GM12801 (cell line): ENCODE results near the gene NDUFAF2.

Experiments
- TF ChIP-seq, protein P1 (sequence below): IDR thresholded peaks from one replicate; pipeline ENCODE4 v1.5.1; 2011; ENCODE audit warnings: control low read depth; ENCODE audit not compliant: insufficient read length; ENCODE audit errors: extremely low read depth

The NDUFAF2 gene

GRCh38 chr5:61089351-61089750 is 144.3 kb downstream of the NDUFAF2 start:
- TF ChIP-seq, protein P1, sequence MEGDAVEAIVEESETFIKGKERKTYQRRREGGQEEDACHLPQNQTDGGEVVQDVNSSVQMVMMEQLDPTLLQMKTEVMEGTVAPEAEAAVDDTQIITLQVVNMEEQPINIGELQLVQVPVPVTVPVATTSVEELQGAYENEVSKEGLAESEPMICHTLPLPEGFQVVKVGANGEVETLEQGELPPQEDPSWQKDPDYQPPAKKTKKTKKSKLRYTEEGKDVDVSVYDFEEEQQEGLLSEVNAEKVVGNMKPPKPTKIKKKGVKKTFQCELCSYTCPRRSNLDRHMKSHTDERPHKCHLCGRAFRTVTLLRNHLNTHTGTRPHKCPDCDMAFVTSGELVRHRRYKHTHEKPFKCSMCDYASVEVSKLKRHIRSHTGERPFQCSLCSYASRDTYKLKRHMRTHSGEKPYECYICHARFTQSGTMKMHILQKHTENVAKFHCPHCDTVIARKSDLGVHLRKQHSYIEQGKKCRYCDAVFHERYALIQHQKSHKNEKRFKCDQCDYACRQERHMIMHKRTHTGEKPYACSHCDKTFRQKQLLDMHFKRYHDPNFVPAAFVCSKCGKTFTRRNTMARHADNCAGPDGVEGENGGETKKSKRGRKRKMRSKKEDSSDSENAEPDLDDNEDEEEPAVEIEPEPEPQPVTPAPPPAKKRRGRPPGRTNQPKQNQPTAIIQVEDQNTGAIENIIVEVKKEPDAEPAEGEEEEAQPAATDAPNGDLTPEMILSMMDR = no peak

DNA sequence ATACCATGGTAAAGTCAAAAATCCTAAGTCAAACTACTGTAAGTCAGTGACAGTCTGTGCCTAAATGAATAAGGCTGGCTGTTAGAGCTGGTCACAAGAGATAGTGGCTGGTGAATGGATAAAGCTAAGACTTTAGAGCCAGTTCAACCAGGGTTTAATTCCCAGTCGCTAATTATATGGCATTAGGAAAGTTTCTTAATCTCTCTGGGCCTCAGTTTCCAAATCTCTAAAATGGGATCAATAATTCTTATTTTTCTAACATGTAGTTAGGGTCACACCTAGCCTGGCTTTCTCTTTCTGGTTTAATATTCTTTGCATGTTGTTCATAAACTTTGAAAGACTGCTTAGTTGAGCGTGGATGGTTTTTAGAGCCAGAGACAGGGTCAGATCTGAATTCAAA is 152.5 kb downstream of the NDUFAF2 start:
- TF ChIP-seq, protein P1 = no peak

DNA sequence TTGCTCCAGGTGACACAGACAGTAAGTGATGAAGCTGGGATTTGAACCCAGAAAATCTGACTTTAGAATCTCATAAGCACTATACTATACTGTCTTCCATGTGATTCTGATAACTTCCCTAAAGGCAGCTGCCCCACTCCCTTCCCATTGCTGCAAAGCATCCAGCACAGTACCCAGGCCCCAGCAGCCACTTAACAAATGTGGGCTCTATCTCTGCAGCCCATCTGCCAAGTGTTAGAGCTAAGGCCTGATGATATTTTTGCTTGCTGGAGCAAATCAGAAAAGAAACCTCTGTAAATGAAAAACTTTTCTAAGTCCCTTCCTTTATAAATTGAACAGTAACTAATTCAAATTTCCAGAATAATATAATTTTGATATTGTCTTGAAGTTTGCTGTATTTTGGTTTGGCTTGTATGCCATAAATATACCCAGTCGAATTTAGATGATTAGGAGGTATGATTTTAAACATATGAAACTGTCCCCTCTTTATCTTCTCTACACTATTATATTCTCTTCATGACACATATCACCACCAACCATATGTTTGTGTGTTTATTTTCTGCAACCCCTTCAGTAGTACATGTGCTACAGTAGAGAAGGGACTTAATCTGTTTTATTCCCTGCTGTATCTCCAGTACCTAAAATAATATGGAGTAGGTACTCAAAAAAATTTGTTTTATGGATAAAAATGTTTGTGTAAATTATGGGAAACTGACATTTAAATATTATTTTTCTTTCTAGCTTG is 153.4 kb downstream of the NDUFAF2 start:
- TF ChIP-seq, protein P1 = no peak

DNA sequence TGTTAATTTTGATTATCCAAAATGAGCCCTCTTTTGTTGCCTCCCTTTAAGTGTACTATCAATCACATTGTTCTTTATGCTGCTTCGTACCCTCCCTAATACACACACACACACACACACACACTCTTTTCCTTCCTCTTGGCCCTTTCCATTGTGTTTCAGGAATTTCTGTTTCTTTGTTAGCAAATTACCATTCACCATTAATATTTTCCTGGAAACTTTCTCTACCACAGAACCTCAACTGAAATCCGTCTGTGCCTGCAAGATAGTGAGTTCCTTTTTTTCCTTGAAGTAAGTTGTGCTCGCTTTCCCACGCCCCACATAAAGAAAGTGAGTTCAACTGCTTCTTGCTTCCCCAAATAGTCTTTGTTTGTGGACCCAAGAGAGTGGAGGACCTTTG is 155.4 kb downstream of the NDUFAF2 start:
- TF ChIP-seq, protein P1 = no peak

- TF ChIP-seq, protein P1 = no peak
These were observed 169.4 kb downstream of the NDUFAF2 start for GRCh38 chr5:61114441-61114840.

- TF ChIP-seq, protein P1 = no peak
These were observed 171.0 kb downstream of the NDUFAF2 start for GRCh38 chr5:61115968-61116367.

- TF ChIP-seq, protein P1 = no peak
These were observed 174.1 kb downstream of the NDUFAF2 start for GRCh38 chr5:61119066-61119465.
